CD4-positive, alpha-beta T cell treated with Interleukin-1 beta for 1 hour (primary cell): ENCODE measurements around the gene ACIN1.
A peak's percentile ranks its signal among the peaks of the same experiment; 100 is the strongest.

Experiments
- DNase-seq, 2 donors: peaks; one replicate each; pipeline ENCODE4 v3.0.0-alpha.2; 2020 to 2022

Gene ACIN1

GRCh38 chr14:23056145-23056955, 38.6 kb downstream of the ACIN1 start:
- peak; percentile 74 for DNase-seq

GRCh38 chr14:23055621-23056144, 39.3 kb downstream of the ACIN1 start:
- no peak for DNase-seq

GRCh38 chr14:23055147-23055550, 39.8 kb downstream of the ACIN1 start:
- no peak for DNase-seq

- DNase-seq = no peak
Observed at GRCh38 chr14:23054000-23054811, 40.7 kb downstream of the ACIN1 start.

- DNase-seq = no peak
Observed at GRCh38 chr14:23053426-23053825, 41.5 kb downstream of the ACIN1 start.

GRCh38 chr14:23052671-23053070, 42.3 kb downstream of the ACIN1 start:
- no peak for DNase-seq

- no peak for DNase-seq
Observed at GRCh38 chr14:23052182-23052623, 42.7 kb downstream of the ACIN1 start.

GRCh38 chr14:23051141-23052057, 43.5 kb downstream of the ACIN1 start:
- no peak for DNase-seq

GRCh38 chr14:23049011-23049410, 45.9 kb downstream of the ACIN1 start:
- no peak for DNase-seq

- no peak for DNase-seq
Observed at GRCh38 chr14:23047751-23048693, 46.9 kb downstream of the ACIN1 start.

- no peak for DNase-seq
Observed at GRCh38 chr14:23047034-23047634, 47.8 kb downstream of the ACIN1 start.

- no peak for DNase-seq
Observed at GRCh38 chr14:23045419-23046357, 49.2 kb downstream of the ACIN1 start.

GRCh38 chr14:23044840-23045239, 50.1 kb downstream of the ACIN1 start:
- no peak for DNase-seq

GRCh38 chr14:23043754-23044153, 51.2 kb downstream of the ACIN1 start:
- no peak for DNase-seq

GRCh38 chr14:23043145-23043544, 51.8 kb downstream of the ACIN1 start:
- DNase-seq = no peak

- no peak for DNase-seq
Observed at GRCh38 chr14:23042162-23042965, 52.6 kb downstream of the ACIN1 start, which contains the start of gene PSMB11. Gene PSMB11 (plus strand): TSS chr14:23042212. CDS start chr14:23042226, 14 bp downstream.

GRCh38 chr14:23041729-23042128, 53.2 kb downstream of the ACIN1 start:
- no peak for DNase-seq

GRCh38 chr14:23040100-23040499, 54.8 kb downstream of the ACIN1 start:
- no peak for DNase-seq
